SW 1271 (cell line): ENCODE measurements around the gene MBNL2.
"Not testable (repeated sequence)": the region's sequence is repeated elsewhere in the genome, so short reads cannot be mapped to it uniquely, and the experiment has no call there.

ENCODE experiments used
- DNase-seq, 2 experiments: peaks; one replicate each; lab custom pipeline; 2025; lab: John Stamatoyannopoulos, UW

Gene MBNL2

DNA sequence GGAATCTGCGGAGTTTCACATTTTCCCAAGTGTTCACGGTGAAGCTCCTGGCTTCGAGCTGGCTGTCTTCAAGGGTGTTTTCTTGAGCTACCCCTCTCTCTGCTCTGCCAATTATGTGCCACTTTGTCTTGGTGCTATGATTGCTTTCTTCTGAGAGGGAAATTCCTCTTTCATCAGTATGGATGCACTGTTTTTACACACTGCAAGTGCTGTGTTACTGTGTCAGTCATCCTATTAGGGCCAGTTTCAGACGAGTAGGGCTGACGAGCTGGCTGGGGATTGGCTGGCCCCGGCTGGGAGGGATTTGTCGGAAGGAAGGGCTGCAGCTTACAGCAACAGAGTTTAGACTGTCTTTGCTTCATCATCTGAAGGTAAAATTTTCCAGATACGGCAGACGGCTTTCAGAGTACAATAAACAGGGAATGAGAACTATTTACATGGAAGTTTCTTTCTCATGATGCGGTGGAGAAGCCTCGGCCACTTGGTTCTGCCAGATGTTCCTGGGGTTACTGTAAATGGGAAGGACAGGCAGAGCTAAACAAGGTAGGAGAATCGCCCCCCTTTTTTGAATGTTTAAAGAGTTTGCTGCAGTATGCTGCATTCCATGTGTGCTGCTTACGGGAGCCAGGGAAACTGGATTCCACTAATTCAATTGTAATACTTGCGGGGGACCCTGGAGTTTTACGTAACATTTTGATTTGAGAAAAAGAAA, at the start of gene MBNL2:
Gene MBNL2 (plus strand): TSS at position 345 of the 712 bp plus-strand sequence. CDS start 53,903 bp downstream, outside the sequence.
- DNase-seq: peak; percentile 71 to 96

- no peak for DNase-seq
Measured at GRCh38 chr13:97174638-97175037, 47.5 kb upstream of the MBNL2 start.

- DNase-seq: no peak
Measured at GRCh38 chr13:97175041-97175440, 47.1 kb upstream of the MBNL2 start.

DNA sequence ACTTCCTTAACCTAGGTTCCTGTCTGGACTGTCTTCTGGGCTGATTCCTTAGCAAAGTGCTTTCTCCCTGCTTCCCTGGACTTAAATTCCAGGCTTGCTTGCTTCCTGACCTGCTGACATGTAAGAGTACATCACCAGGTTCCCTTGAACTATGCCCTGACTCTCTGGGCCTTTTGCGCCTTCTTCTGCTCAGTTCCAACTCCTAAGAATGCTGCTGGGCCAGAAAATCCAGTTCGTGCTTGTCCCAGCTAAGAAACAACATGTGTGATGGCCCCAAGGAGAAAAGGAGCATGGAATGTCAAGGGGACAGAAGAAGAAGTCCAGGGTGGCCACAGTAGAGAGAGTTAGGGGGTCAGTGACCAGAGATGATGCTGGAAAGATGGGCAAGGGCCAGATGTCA, 42.6 kb upstream of the MBNL2 start:
- no peak for DNase-seq

GRCh38 chr13:97182111-97182890, 39.8 kb upstream of the MBNL2 start:
- DNase-seq: no peak

DNA sequence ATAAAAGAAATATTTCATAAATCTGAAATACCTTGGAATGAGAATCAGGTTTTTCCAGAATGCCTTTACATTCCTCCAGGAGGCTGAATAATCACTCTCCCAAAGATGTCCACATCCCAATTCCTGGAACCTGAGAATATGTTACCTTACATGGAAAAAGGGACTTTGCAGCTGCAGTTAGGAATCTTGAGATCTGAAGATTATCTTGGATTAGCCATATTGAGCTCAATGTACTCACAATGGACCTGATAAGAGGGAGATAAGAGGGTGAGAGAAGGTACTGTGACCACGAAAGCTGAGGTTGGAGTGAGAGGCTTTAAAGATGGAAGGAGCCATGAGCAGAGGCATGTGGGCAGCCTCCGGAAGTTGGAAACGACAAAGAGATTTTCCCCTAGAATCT, 36.8 kb upstream of the MBNL2 start:
- DNase-seq: no peak

DNA sequence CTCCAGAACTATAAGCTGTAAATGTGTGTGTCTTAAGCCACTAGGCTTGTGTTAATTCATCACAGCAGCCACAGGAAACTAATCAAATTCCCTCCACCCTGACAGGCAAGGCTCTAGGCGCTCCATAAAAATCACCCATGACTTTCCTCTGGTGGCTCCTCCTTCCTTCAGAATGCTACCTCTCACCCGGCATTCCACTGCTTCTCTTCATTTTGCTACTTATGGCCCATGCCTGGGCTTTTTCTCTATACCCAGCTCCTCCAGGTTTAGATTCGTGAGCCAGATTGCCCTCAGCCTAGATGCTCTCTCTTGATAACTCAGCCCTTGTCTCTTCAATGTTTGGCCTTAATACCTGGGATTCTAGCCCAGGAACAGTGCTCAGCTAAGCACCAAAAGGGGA, 36.4 kb upstream of the MBNL2 start:
- no peak for DNase-seq

DNA sequence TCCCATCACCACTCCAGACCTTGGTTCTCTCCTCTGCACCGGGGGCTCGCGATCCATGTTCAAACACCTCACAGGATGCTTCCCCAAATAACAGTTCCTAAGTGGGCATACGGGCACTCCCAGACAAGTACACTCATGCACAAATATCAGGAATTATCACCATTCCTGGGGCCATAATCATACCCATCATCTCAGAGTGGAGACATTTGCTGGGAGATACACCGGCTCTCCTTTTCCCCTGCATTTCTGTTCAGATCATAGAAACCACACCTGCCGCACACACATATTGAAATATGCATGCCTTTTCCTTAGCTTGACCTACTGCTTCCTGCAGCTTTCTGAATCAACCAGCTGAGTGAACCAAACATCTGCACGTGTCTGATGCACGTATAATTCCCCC, 33.9 kb upstream of the MBNL2 start:
- no peak for DNase-seq

DNA sequence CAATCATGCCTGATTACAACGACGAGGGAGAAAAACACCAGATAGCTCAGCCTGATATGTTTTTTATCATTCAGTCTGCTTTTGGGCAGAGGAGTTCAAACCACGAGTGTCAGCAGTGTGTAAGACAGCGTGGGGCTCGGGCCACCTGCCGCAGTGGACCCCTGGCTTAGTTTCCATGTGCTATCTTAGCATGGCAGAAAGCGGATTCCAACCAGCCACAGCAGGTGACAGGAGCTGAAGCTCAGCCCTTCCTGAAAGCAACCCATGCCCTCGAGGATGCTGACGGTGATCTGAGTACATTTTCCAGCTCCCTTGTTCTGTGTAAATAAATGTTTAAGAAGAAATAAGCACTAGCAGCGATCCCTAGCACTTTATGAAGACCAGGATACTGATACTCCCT, 32.2 kb upstream of the MBNL2 start:
- DNase-seq: no peak

GRCh38 chr13:97191142-97191541, 31.0 kb upstream of the MBNL2 start:
- DNase-seq: no peak

GRCh38 chr13:97191615-97192014, 30.5 kb upstream of the MBNL2 start:
- no peak for DNase-seq

GRCh38 chr13:97192166-97192565, 30.0 kb upstream of the MBNL2 start:
- DNase-seq: no peak

- DNase-seq: no peak
Measured at GRCh38 chr13:97193577-97193976, 28.6 kb upstream of the MBNL2 start.

GRCh38 chr13:97194479-97194878, 27.7 kb upstream of the MBNL2 start:
- peak; percentile 38 to 89 for DNase-seq

DNA sequence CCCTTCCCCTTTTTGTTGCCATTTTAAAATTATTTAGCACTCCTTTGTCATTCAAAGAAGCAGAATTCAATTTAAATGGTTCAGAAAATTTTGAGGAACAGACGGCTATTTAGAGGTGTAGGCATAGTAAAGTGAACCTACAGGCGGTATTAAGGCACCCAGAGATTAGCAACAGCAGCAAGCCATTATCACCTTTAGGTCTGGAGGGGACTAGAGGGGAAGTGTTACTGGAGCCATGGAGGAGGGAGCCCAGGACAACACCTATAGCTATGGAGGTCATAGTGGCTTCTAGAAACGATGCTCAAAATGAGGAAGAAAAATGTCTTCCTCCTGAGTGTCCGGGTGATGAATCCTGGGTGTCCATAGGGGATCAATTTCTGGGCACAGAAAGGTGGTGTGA, 25.8 kb upstream of the MBNL2 start:
- no peak for DNase-seq

DNA sequence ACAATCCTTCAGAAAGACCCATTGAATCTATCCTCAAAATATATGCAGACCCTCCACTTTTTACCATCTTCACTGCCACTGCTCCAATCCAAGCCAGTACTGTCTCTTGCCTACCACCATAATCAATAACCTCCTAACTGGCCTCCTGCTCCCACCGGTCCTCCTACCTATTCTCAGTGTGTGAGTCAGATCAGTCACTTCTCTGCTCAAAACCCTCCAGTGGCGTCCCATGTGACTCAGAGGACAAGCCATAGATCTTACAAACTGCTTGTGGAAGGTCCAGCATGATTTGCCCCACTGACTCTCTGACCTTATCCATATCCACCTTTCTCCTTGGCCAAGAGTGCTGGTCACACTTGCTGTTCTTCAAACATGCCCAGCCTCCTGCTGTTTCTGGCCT, 23.4 kb upstream of the MBNL2 start:
- no peak for DNase-seq

GRCh38 chr13:97199451-97199850, 22.7 kb upstream of the MBNL2 start:
- no peak for DNase-seq

DNA sequence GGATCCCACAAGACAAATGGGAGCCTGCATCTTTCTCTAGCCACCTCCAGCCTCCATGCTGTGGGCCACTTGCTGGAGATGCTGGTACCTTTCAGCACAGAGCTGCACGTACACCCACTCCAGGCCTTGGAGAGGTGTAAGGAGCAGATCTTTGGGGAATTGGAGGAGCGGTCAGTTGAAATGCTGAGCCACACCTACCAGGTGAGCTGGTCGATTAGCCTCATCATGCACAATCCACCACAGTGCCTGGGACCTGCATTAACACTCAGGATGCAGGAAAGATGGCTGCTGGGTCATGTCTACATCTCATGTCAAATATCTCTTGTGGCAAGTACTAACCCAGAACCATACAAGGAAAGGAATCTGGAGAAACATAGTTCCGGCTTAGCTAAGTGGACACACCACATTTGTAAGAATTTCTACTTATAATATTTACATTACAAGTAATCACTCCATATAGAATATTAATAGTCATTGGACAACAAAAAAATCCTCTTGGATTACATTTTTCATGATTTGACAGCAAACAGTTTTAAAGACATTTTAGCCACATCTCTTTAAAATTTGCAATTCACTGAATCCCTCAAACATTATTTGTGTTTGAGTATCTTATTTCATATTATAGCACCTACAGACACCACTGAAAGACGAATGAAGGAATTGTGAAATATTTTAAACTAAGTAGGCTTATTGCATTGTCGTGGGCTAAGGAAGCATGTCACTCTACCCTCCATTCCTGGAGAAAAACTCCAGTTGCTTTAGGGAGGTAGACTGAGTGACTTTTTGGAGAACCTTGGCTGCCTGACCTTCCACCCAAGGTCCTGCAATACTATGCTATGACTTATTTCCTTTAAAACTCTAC, 21.8 kb upstream of the MBNL2 start:
- DNase-seq: no peak

DNA sequence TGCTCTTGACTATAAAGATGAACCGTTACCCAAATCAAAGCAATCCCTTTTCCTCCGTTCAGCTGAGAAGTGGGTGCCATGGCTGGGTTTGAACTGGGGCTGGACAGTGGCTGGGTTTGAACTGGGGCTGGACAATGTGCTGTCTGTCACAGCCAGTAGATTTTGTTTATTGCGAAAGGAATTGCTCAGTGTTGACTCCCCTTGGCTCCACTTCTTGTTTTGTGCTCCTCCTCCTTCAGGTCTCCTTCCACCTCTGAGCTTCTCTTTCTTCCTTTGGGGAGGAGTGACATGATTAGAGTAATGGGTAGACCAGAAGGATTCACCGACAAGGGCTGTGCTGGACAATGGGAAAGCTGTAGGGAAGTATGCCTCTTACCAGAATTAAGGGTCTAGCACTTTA, 19.4 kb upstream of the MBNL2 start:
- no peak for DNase-seq

DNA sequence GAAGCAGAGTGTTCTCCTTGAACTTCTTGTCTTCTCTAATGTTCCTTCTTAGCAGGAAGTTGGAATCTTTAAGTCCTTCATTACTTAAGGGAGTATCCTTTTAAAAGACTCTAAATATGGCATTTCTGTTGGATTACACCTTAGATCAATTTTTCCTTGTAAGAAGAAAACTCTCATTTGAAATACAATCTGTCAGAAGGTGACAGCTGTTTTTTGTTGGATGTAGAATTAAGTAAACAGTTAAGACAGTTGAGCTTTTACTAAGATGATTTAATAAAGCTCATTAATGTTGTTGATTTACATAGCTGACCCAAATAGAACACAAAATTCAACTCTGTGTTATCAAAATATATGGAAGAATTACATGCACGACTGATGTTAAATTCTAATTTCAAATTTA, 16.7 kb upstream of the MBNL2 start:
- DNase-seq: no peak

- no peak for DNase-seq
Measured at GRCh38 chr13:97205982-97206381, 16.2 kb upstream of the MBNL2 start.

DNA sequence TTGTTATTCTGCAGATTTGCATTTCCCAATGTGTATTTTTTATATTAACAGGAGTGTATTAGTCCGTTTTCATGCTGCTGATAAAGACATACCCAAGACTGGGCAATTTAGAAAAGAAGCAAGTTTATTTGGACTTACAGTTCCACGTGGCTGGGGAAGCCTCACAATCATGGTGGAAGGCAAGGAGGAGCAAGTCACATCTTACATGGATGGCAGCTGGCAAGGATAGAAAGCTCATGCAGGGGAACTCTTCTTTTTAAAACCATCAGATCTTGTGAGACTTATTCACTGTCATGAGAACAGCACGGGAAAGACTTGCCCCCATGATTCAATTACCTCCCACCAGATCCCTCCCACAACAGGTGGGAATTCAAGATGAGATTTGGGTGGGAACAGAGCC, 14.9 kb upstream of the MBNL2 start:
- not testable (repeated sequence) for DNase-seq

DNA sequence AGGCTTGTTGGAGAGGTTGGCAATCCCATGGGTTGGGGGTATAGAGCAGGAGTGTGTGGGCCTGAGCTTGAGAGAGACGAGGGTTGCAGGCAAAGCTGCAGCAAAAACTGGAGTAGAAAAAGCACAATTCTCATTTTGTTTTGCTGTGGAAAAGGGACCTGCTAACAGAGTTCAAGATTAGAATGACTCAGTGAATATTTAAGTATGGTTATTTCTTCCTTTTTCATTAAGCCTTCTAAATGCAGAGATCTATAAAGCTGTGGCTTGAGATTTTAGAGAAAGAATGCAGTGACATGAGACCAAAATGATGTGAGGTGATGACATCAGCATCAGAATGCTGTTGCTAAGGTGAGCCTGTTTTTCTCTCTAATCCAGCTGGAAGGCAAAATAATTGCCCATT, 10.8 kb upstream of the MBNL2 start:
- DNase-seq: no peak
